ENCODE results near the gene CPD. TPM values are rescaled to one million over a fixed set of nuclear protein-coding genes. Genes with fewer than 3 reads are reported as not detected.

Gene CPD
- polyA plus RNA-seq, 1 experiment = 109 TPM

- TF ChIP-seq, protein P1, sequence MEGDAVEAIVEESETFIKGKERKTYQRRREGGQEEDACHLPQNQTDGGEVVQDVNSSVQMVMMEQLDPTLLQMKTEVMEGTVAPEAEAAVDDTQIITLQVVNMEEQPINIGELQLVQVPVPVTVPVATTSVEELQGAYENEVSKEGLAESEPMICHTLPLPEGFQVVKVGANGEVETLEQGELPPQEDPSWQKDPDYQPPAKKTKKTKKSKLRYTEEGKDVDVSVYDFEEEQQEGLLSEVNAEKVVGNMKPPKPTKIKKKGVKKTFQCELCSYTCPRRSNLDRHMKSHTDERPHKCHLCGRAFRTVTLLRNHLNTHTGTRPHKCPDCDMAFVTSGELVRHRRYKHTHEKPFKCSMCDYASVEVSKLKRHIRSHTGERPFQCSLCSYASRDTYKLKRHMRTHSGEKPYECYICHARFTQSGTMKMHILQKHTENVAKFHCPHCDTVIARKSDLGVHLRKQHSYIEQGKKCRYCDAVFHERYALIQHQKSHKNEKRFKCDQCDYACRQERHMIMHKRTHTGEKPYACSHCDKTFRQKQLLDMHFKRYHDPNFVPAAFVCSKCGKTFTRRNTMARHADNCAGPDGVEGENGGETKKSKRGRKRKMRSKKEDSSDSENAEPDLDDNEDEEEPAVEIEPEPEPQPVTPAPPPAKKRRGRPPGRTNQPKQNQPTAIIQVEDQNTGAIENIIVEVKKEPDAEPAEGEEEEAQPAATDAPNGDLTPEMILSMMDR (IDR thresholded peaks at IDR 0.05; ENCODE audit: low read depth, low read length) = no peak
- ChIA-PET CTCF (no interaction called here), POLR2A (no interaction called here)
- Histone ChIP-seq H3K9me3 (ENCODE audit: control insufficient read depth, insufficient read depth, low read length) (no peaks in the 10 kb centered on the region), H3K27me3 (ENCODE audit: control insufficient read depth, insufficient read depth, low read length) (no peaks in the 10 kb centered on the region), H3K27ac (ENCODE audit: low read depth, low read length) (no peak overlapping the region), H3K4me3 (ENCODE audit: low read depth, low read length) (no peak overlapping the region)
- no peak for DNase-seq (ENCODE audit: low read depth, low spot score)
Observed at GRCh38 chr17:30368912-30369720, 9.6 kb upstream of the CPD start.

DNA sequence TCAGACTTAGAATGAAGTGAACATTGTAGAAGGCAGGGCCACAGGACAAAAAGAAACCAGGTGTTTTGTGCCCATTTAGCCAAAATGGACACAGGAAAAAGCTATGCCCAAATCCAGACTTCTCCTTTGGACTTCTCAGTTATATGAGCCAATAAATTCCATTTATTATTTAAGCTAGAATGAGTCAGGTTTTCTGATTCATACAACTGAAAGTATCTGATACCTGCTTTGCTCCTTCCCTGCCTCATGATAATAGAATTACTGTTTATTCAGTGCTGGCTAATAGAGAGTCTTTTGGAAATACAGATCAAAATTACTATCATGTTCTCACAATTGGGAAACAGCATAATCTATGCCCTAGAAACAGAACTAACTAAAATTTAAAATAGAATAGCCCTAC is 8.7 kb upstream of the CPD start:
- CTCF ChIA-PET = no interaction called here
- DNase-seq (ENCODE audit: low read depth, low spot score) = no peak

DNA sequence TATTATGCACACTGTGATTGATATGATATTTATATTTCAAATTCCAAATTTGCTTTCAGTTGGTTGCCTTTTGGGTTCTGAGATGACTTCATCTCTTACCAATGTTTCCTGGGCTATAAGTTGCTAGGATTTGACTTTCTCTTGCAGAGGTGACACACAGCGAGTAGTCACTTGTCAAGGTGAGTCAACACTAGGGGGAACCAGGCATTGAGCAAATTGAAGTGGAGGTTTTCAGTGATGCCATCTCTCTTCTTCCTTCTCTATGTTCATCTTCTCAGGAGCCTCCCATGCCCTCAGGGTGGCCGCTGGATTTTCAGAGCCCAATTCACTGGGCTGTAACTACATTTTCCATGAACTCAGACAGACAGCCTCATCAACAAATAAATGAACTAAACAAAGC is 6.0 kb upstream of the CPD start:
- H3K27me3 ChIP-seq (ENCODE audit: control insufficient read depth, insufficient read depth, low read length) = no peaks in the 10 kb centered on the region
- CTCF ChIA-PET = interaction anchor here (0.6 kb wide), 1 partner anchor 231 kb away, joined by 4 read pairs; no protein-coding TSS in a partner anchor
- TF ChIP-seq, protein P1 (IDR thresholded peaks at IDR 0.05; ENCODE audit: low read depth, low read length) = no peak; the same call in 1 of the 2 replicates
- no peaks in the 10 kb centered on the region for H3K9me3 ChIP-seq (ENCODE audit: control insufficient read depth, insufficient read depth, low read length)
- no peak overlapping the region for H3K27ac ChIP-seq (ENCODE audit: low read depth, low read length)
- H3K4me3 ChIP-seq (ENCODE audit: low read depth, low read length) = no peak overlapping the region
- POLR2A ChIA-PET = interaction anchor here (0.6 kb wide), 2 partner anchors 9 to 121 kb away, joined by 3 to 7 read pairs; no protein-coding TSS in a partner anchor
- DNase-seq (ENCODE audit: low read depth, low spot score) = no peak

More for the DNA sequence above, 8.7 kb upstream of the CPD start:
- H3K4me3 ChIP-seq (ENCODE audit: low read depth, low read length) = no peak overlapping the region
- no peaks in the 10 kb centered on the region for H3K9me3 ChIP-seq (ENCODE audit: control insufficient read depth, insufficient read depth, low read length)
- no peak overlapping the region for H3K27ac ChIP-seq (ENCODE audit: low read depth, low read length)
- TF ChIP-seq, protein P1 (IDR thresholded peaks at IDR 0.05; ENCODE audit: low read depth, low read length) = no peak
- no peaks in the 10 kb centered on the region for H3K27me3 ChIP-seq (ENCODE audit: control insufficient read depth, insufficient read depth, low read length)
- POLR2A ChIA-PET = no interaction called here

DNA sequence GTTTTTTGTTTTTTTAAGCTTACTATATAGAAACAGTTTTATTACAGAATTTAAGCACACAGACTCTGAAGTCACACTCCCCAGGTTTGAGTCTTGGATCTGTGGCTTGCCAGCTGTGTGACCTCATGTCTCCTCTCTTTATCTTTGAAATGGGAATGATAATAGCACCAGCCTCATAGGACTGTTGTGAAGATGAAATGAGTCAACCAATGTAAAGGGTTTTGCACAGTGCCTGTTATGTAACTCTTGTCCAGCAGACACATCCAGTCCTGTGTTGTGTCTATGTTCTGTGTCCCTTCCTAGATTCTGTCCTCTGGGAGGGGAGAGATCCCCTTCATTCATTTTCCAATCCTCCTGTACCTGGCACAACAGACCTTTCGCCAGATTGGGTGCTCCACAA is 3.1 kb upstream of the CPD start:
- Histone ChIP-seq H3K4me3 (ENCODE audit: low read depth, low read length) (no peak overlapping the region), H3K9me3 (ENCODE audit: control insufficient read depth, insufficient read depth, low read length) (no peaks in the 10 kb centered on the region), H3K27me3 (ENCODE audit: control insufficient read depth, insufficient read depth, low read length) (no peaks in the 10 kb centered on the region), H3K27ac (ENCODE audit: low read depth, low read length) (no peak overlapping the region)
- TF ChIP-seq, protein P1 (IDR thresholded peaks at IDR 0.05; ENCODE audit: low read depth, low read length) = no peak
- ChIA-PET CTCF (interaction anchor here (1.2 kb wide), 1 partner anchor 36 kb away, joined by 3 read pairs; no protein-coding TSS in a partner anchor), POLR2A (no interaction called here)
- no peak for DNase-seq (ENCODE audit: low read depth, low spot score)
